Testis (tissue), 3 donors: ENCODE data around the gene DAND5. TPM values are rescaled to one million over a fixed set of nuclear protein-coding genes. Genes with fewer than 3 reads are reported as not detected.

Experiments
- DNase-seq: peaks from one replicate; pipeline ENCODE4 v3.0.0-alpha.2; 2019
- H3K27ac ChIP-seq, 2 donors: fragments of 200-600 bp; sonication (generic); one replicate each; pipeline ENCODE4 v1.5.1; 2019
- H3K27me3 ChIP-seq: fragments of 200-600 bp; sonication (generic); one replicate; pipeline ENCODE4 v1.5.1; 2019
- H3K36me3 ChIP-seq: fragments of 200-600 bp; sonication (generic); one replicate; pipeline ENCODE4 v1.5.1; 2017; ENCODE audit warnings: low read depth; ENCODE audit errors: missing control alignments
- H3K4me1 ChIP-seq: fragments of 200-600 bp; sonication (generic); one replicate; pipeline ENCODE4 v1.5.1; 2019
- H3K4me3 ChIP-seq, 2 donors: fragments of 200-600 bp; sonication (generic); one replicate each; pipeline ENCODE4 v1.5.1; 2017 to 2019
- H3K9me3 ChIP-seq: fragments of 200-600 bp; sonication (generic); one replicate; pipeline ENCODE4 v1.5.1; 2017
- POLR2A ChIP-seq: fragments of 450-650 bp; IDR thresholded peaks from one replicate; pipeline ENCODE4 v1.6.1; 2017; ENCODE audit warnings: antibody characterized with exemption, mild to moderate bottlenecking, moderate library complexity
- WGBS, 2 donors: methylation state at CpG; one replicate each; pipeline ENCODE4 v1.1.5; 2018; 5-methylcytosine and 5-hydroxymethylcytosine counted together
- intact Hi-C: fragments of 100-400 bp; cut with DNase I; formaldehyde crosslinking; loops from one replicate; pipeline ENCODE4 v1.15.1; 2023; ENCODE audit warnings: low total_unique reads
- polyA plus RNA-seq: library from polyadenylated mRNA; stranded (reverse); fragments of 350-450 nt; fragmentation: Illumina TruSeq; extraction: RNeasy Lipid Tissue Mini Kit (QIAGEN cat#74804); gene quantifications from one replicate; pipeline ENCODE4 v1.2.3, GENCODE V29; 2014; ENCODE audit warnings: low read depth, low replicate concordance; ENCODE audit not compliant: insufficient read depth
- total RNA-seq, 2 donors: library from RNA; depleted of rRNA; stranded (reverse); fragments of >200 nt; gene quantifications; one replicate each; pipeline ENCODE4 v1.2.3, GENCODE V29; 2016
- TF ChIP-seq, protein P1 (sequence below), 3 experiments: fragments of 450-650 bp in 2 of 3; fragments of 200-600 bp in 1 of 3; sonication (generic) in 1 of 3; IDR thresholded peaks; one replicate each; pipeline ENCODE4 v1.5.1; 2016 to 2019; ENCODE audit warnings: antibody characterized with exemption in 3 of 3, mild to moderate bottlenecking in 2 of 3, moderate library complexity in 1 of 3

Gene DAND5
- total and polyA plus RNA-seq, 3 donors from 2014 or later: 0.16 to 2.8 (median 1.4) TPM

DNA sequence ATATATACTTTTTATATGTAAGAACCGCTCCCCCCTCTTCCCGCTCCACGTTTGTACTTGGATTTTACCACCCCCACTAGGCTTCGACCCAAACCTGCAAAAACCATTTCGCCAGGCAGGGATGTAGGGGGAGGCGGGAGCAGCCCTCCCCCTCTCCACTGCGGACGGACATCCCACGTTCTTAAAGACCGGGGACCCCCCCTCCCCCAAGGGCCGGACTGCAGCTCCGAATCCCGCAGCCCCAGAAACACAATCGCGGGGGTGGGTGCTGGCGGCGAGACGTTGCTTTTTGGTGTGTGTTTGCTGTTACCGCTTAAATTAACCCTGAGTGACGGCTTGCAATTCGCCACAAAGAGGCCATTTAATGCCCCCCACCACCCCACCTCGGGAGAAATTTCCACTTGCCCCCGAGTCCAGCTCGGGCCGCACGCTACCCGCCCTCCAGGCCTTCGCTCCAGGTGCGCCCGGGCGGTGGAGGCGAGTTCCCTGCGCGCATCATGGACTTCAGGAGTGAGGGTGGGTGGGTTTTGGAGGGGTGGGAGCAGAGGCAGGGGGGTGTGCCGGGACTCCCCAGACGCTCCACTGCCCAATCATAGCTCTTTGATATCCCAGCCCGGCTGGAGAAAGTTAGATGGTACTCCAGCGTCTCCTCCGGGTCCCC, 41.7 kb downstream of the DAND5 start:
- DNase-seq: no peak
- Histone ChIP-seq H3K4me3 (peak overlapping the region; percentile 55 to 56), H3K9me3 (no peaks in the 10 kb centered on the region), H3K27me3 (no peaks in the 10 kb centered on the region), H3K27ac (peak overlapping the region in 1 of 2 donors; percentile 94), H3K36me3 (no peaks in the 10 kb centered on the region), H3K4me1 (peaks cover 69% of the 10 kb centered on the region)
- TF ChIP-seq POLR2A: no peak
- TF ChIP-seq, protein P1, sequence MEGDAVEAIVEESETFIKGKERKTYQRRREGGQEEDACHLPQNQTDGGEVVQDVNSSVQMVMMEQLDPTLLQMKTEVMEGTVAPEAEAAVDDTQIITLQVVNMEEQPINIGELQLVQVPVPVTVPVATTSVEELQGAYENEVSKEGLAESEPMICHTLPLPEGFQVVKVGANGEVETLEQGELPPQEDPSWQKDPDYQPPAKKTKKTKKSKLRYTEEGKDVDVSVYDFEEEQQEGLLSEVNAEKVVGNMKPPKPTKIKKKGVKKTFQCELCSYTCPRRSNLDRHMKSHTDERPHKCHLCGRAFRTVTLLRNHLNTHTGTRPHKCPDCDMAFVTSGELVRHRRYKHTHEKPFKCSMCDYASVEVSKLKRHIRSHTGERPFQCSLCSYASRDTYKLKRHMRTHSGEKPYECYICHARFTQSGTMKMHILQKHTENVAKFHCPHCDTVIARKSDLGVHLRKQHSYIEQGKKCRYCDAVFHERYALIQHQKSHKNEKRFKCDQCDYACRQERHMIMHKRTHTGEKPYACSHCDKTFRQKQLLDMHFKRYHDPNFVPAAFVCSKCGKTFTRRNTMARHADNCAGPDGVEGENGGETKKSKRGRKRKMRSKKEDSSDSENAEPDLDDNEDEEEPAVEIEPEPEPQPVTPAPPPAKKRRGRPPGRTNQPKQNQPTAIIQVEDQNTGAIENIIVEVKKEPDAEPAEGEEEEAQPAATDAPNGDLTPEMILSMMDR (IDR thresholded peaks at IDR 0.05): no peak
- WGBS, 2 donors: 52 to 57% methylated on average over 34 to 39 of the region's 39 CpGs
- intact Hi-C loops: no loop called here

DNA sequence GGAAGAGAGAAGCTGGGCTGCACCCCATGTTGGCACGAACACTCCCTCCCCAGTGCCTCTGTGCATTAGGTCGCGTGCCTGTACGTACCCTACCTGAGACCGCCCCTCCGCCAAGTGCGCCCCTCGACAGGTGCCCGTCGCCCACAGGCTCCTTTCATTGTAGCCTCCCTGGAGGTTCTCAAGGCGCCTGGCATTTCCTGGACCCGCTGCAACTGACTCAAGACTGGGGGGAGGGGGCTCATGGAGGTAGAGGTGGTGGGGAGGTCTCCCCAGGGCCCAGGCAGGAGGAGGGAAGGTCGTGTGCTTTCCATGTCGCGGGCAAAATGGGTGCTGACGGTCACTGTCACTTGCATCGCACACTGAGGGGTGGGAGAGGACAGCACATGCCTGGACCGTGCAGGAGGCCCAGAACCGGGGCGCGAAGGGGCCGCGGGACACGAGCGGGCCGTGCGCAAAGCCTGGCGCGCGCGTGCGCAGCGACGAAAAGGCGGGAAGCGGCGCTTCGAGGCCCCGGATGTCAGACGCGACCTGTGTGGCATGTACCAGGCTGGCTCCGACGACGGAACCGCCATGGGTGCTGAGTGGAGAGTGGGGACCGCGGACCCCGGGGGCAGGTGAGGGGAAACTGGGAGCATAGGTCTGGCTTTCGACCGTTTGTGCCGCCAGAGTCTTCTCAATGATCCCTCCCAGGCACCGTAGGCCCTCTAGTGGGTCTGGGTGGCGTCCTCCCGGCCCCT, 42.4 kb downstream of the DAND5 start:
- TF ChIP-seq, protein P1 (IDR thresholded peaks at IDR 0.05): no peak
- no peak for TF ChIP-seq POLR2A
- Histone ChIP-seq H3K4me3 (peak overlapping the region; percentile 55 to 56), H3K4me1 (peaks cover 67% of the 10 kb centered on the region), H3K9me3 (no peaks in the 10 kb centered on the region), H3K27me3 (no peaks in the 10 kb centered on the region), H3K36me3 (no peaks in the 10 kb centered on the region), H3K27ac (peak overlapping the region; percentile 88 to 94)
- WGBS, 2 donors: 57 to 61% methylated on average over 31 to 48 of the region's 54 CpGs
- intact Hi-C loops: no loop called here
- DNase-seq: peak; percentile 59

DNA sequence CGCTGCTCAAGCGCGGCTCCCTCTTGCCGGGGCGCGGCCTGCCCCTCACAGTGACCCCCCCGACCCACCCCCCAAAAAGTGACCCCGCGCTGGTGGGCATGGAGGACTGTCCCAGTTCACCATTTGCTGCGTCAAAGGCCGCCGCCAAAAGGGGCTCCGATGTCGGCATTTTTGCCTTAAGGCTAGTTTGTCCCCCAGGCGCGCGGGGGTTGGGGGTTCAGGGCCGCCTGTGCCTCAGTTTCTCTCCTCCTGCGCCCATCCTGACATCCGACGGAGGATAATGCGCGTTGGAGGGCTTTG, 43.0 kb downstream of the DAND5 start:
- Histone ChIP-seq H3K4me1 (peaks cover 63% of the 10 kb centered on the region), H3K9me3 (no peaks in the 10 kb centered on the region), H3K27ac (peak overlapping the region; percentile 88 to 94), H3K4me3 (peak overlapping the region; percentile 55 to 56), H3K36me3 (no peaks in the 10 kb centered on the region), H3K27me3 (no peaks in the 10 kb centered on the region)
- DNase-seq: no peak
- TF ChIP-seq, protein P1 (IDR thresholded peaks at IDR 0.05): no peak
- TF ChIP-seq POLR2A: no peak
- intact Hi-C loops: no loop called here
- WGBS, 2 donors: 53 to 57% methylated on average over 8 to 23 of the region's 23 CpGs

DNA sequence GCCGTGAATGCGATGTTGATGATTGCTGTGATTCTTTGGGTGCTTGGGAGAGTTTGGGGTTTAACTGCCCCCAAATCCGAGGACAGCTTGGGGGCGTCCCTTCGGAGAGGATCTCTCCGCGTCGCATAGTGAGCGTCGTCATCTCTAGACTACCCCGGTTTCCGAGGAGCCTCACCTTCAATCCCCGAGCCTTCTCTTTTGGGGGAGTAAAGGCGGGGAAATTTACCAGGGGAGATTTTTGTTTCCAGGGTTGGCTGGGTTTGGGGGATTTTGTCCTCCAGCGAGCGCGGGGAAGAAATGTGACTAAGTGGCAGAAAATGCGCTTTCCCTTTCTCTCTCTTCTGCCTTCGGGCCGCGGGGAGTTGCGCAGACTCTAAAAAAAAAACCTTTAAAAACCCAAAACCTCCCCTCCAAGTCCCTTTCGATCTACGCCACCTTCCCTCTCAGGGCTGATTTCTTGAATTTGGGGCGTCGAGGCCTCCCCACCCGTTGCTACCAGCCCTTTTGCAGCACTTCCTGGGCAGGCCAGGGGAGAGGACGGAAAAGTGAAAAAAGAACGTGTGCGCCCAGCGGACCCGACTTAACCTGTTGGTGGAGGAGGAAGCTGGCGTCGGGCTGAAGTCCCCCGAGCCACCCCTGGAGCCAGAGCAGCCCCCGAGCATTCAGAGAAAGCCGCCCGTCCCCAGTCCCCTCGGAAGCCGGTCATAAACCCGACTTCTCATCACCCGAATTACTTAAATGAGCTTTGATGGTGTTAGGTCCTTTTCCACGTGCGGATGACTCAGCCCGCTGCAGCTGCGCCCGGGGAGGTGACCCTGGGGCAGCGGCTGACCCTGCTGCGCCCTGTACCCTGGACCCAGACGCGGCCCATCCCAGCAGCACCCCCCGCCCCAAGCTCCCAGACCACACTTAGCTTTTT, 43.6 kb downstream of the DAND5 start:
- peak; percentile 74 for DNase-seq
- H3K36me3 ChIP-seq: no peaks in the 10 kb centered on the region
- H3K4me3 ChIP-seq: peak overlapping the region; percentile 55 to 56
- intact Hi-C loops: no loop called here
- TF ChIP-seq, protein P1 (IDR thresholded peaks at IDR 0.05): no peak
- no peak for TF ChIP-seq POLR2A
- H3K27ac ChIP-seq: peak overlapping the region; percentile 88 to 94
- H3K4me1 ChIP-seq: peaks cover 62% of the 10 kb centered on the region
- no peaks in the 10 kb centered on the region for H3K27me3 ChIP-seq
- WGBS, 2 donors: 8 to 24% methylated on average over 43 to 52 of the region's 52 CpGs
- no peaks in the 10 kb centered on the region for H3K9me3 ChIP-seq
